ENCODE data around the gene PAQR4.

The PAQR4 gene

GRCh38 chr16:2964475-2965336 is 4.4 kb upstream of the PAQR4 start:
- DNase-seq (ENCODE audit: low read depth, low spot score) = peak; percentile 45

- no peak for DNase-seq (ENCODE audit: low read depth, low spot score)
These were observed 2.9 kb upstream of the PAQR4 start for GRCh38 chr16:2966043-2966807.

GRCh38 chr16:2966808-2967191 is 2.3 kb upstream of the PAQR4 start:
- DNase-seq (ENCODE audit: low read depth, low spot score) = peak; percentile 33

GRCh38 chr16:2967211-2967631 is 1.9 kb upstream of the PAQR4 start:
- no peak for DNase-seq (ENCODE audit: low read depth, low spot score)

GRCh38 chr16:2967721-2968161 is 1.4 kb upstream of the PAQR4 start:
- no peak for DNase-seq (ENCODE audit: low read depth, low spot score)

GRCh38 chr16:2968368-2968737 is 795 bp upstream of the PAQR4 start:
- DNase-seq (ENCODE audit: low read depth, low spot score) = no peak

GRCh38 chr16:2969545-2970521 is 685 bp downstream of the PAQR4 start:
- DNase-seq (ENCODE audit: low read depth, low spot score) = peak; percentile 70

DNA sequence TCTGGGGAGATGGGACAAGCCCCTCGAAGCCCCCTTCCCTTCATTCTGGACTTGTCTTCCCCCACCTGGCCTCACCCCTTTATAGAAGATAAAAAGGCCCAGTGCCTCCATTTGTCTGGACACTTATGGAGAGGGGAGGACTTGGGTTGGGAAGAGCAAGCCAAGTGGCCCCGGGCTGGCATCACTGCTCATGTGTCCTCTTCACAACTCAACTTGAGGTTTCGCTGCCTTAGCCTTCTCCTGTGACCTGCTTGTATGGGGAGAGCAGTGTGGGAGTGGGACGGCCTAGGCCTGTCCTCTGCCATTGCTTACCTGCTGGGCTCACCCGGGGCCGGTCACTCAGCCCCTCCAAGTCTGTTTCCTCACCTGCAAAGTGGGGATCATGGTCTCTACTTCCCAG is 1.4 kb downstream of the PAQR4 start:
- DNase-seq (ENCODE audit: low read depth, low spot score) = no peak

- no peak for DNase-seq (ENCODE audit: low read depth, low spot score)
These were observed 2.2 kb downstream of the PAQR4 start for GRCh38 chr16:2971134-2971984.

GRCh38 chr16:2971985-2972784 is 3.0 kb downstream of the PAQR4 start:
- DNase-seq (ENCODE audit: low read depth, low spot score) = peak; percentile 28

DNA sequence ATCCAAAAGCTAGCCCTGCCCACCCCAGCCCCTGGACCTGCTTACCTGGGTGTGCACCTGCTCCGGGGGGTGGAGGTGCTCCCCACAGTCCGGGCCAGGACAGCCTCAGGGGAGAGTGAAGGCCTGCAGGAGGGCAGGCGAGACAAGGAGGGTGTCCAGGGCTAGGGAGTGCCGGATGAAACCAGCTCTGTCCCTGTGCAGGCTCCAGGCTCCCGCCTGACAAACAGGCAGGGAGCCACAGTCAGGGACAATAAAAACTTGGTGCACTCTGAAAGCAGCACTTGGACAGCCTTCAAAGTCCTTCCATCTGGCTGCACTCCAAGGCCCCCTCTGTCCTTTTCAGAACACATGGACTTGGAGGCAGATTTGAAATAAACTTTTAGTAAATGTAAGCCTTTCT is 3.9 kb downstream of the PAQR4 start:
- DNase-seq (ENCODE audit: low read depth, low spot score) = peak; percentile 44

DNA sequence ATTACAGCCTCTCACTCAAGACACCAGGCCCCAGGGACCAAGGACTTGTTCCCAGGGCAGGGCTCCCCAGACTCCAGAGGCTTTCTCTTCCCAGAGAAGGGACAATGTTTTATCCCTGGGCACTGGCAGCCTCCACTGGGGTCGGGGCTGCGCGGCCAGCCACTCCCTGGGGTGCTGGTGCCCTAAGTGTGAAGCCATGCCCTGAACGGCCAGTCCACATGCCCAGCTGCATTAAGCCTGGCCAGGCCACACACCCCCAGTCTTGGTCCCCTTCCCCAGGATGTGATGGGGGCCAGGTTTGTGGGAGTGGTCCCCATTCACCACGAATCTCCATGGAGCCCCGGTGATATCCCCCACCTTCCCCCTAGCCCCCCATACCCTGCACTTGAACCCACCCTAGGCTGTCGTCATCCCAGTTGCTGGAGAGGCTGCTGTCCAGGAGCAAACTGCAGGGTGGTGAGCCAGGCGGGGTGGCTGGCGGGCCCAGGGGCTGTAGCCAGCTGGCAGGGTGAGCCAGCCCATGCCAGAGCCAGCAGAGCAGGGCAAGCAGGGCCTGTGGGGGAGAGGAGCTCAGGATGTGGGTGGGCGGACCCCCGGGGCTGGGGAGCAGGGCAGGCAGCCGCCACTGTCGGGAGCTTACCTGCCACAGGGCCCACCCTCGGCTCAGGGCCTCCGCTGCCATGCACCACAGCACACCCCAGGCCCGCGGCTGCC is 4.6 kb downstream of the PAQR4 start:
- DNase-seq (ENCODE audit: low read depth, low spot score) = no peak

DNA sequence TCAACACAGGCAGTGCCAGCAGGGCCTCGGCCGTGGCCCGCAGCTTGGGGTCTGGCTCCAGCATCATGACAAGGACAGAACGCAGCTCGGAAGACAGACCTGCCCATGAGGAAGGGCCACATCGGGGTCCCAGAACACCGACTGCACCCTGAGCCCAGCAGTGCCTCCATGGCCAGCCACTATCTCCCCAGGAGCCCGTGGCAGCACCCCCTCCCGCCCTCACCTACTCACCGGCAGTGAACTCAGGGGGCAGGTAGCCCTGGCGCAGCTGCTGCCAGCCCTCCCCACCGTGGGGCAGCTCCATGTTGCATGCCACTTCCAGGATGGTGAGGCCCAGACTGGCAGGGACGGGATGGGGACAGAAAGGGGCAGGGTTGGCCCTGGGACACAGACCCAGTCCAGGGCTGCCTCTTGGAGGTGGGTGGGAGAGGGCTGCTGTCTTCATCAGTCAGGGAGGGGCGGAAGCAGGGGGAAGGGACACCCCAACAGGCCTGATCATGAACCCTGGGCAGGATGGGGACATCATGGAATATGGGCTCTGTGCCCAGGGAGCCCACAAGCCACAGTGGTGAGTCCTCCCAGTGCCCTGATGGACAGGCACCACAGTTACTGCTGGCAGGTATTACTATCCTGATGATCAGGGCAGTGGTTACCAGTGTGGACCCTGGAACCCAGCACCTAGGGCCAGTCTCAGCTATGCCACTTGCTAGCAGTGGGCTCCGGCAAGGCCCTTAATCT is 5.3 kb downstream of the PAQR4 start:
- no peak for DNase-seq (ENCODE audit: low read depth, low spot score)

- DNase-seq (ENCODE audit: low read depth, low spot score) = no peak
These were observed 6.1 kb downstream of the PAQR4 start for GRCh38 chr16:2975161-2975795.

DNA sequence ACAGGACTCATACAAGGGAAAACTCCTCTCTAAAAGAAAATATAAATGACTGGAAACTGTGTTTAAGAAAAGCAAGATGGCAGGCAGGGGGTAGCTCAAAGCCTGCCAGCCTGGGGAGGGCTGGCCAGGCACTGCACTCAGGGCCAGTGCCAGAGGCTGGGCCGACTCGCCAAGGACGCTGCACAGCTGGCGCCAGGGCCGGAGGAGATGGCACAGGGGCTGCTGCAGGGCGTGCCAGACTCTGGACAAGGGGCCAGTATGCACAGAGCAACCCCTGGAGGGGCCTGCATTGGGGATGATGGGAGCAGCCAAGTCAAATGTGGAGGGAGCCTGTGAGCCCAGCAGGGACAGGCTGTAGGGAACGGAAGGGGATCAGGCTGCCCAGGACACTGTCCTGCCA is 7.1 kb downstream of the PAQR4 start:
- DNase-seq (ENCODE audit: low read depth, low spot score) = no peak

- DNase-seq (ENCODE audit: low read depth, low spot score) = no peak
These were observed 7.5 kb downstream of the PAQR4 start for GRCh38 chr16:2976673-2977072.

- peak; percentile 75 for DNase-seq (ENCODE audit: low read depth, low spot score)
These were observed 8.3 kb downstream of the PAQR4 start for GRCh38 chr16:2977440-2977839.

GRCh38 chr16:2979669-2980226 is 10.6 kb downstream of the PAQR4 start:
- no peak for DNase-seq (ENCODE audit: low read depth, low spot score)

Data from astrocyte of the hippocampus (primary cell).